HG02763 (cell line): ENCODE measurements around the gene FOXO3.

ENCODE experiments used
- ATAC-seq: cut with Tn5 transposase; IDR thresholded peaks from one replicate; pipeline ENCODE4 v1.9.1; 2021; ENCODE audit warnings: mild to moderate bottlenecking, moderate library complexity; ENCODE audit not compliant: unreplicated experiment

FOXO3 gene

DNA sequence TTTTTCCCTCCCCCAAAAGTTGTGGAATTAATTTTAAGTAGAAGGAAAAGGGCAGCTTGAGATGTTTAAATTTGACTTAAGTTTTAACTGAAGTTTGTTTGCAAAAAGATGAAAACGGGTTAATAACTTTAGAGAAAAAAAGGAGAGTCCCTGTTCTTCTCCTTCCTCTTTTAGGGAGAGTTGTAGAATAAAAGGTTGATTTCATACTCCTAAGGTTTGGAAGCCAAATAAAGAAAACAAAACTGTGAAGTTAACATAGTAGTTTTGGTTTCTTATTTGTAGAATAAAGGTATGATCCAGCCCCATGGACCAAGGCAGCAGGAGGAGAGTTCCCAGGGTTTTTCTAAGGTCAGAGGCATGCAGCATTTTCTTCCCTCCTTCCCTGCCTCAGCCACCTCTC is 33.4 kb downstream of the FOXO3 start:
- ATAC-seq: no peak

DNA sequence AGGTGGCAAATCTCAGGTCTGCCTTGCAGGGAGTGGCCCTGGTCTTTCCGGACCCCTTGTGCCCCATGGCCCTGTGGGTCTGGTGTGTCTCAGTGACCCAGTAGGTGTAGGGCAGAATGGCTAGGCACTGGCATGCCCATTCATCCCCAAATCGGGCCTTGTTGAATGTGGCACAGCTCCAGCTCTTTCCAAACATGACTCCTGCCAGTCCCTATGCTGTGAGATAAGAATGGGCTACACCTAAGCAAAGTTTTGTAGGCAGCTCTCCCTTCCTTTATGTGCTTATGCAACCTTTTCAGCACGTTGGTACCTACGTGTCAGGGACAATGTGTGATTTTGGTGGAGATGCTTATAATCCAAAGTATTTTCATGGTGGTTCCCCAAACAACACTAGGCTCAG is 33.9 kb downstream of the FOXO3 start:
- no peak for ATAC-seq

DNA sequence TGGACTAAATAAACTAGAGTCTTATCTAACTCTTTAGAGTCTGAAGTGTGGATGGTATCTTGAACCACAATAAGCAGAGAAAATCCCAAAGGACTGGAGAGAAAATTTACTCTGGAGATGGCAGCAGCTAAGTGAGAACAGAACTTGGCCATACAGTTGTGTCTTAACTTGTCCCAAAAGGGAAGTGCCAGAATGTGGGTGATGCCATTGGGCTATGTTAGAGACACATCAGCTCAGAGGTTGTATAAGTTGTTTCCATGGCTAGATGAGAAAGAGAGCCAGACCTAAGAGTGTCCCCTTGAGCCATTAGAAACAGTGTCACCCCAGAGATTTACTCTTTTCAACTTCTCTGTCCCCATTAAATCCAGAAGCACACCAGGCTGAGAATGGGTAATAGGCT is 36.2 kb downstream of the FOXO3 start:
- ATAC-seq: no peak

DNA sequence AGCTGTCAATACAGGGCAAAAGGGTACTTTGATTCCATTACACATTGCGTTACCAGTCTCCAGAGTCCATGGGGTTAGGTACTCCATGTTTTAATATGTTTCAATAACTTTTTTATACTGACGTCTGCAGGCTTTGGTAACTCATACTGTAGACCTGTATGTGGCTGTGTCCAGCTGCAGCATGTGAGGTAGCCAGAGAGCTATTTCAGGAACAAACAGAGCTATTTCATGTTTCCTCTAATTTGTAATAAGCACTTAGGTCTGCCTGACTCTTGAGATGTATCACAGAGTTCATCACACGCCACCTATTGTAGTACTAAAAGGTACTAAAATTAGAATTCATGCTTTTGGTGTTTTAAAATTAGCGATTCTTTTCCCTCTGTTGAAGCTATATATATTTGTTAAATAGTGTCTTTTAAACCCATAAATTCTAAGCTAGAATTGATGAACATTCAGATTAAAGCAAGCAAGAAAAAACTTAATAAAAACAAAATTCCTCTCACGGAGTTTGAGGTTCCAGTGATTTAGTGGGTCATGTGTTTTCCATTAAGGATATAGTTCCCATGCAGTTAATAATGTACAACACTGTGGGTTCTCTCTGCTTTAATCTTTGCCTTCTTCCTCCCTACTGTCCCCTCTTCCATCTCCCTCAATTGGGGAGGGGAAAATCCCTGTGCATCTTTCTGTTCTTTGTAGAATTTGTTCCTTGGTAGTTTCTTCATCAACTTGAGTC is 37.0 kb downstream of the FOXO3 start:
- no peak for ATAC-seq

DNA sequence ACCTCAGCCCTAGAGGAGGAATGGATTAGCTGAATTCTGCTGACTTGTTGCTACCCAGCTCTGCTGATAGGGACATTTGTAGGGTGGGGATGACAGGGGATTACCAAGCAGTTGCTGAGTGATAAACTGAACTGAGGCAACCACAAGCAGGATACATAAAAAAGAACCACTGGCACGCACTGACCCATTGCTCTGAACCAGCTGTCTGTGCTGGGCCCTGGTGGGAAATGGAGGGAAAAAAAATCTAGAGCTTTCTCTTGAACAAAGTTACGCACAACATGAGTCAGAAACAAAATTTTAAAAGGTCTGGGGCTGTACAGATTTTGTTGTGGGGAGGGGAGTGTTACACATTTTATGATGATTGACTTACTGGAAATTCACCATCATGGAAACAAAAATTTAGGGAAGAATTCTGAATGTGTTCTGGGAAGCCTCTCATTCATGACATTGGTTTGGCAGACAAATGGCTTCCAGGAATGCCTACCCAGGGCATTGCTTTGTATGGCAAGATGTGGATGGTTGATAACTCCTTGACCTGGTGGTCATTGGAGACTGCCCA is 37.7 kb downstream of the FOXO3 start:
- ATAC-seq: peak; percentile 79

DNA sequence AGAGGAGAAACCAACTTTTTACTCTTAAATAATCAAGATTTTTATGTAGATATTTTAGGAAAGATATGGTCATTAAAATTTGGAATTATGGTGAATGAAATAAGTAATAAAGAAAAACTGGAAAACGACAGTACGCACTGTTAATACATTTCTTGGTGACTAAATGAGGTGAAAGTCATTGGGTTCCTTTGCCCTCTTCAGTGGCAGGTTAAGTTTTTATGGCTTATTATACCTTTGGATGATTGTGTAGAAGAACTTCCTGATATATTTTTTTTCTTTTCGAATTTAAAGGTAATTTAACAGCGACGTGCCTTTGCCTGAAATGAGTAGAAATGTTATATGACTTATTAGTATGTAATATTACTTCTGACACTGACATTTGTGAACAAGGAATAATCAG is 43.4 kb downstream of the FOXO3 start:
- ATAC-seq: no peak

DNA sequence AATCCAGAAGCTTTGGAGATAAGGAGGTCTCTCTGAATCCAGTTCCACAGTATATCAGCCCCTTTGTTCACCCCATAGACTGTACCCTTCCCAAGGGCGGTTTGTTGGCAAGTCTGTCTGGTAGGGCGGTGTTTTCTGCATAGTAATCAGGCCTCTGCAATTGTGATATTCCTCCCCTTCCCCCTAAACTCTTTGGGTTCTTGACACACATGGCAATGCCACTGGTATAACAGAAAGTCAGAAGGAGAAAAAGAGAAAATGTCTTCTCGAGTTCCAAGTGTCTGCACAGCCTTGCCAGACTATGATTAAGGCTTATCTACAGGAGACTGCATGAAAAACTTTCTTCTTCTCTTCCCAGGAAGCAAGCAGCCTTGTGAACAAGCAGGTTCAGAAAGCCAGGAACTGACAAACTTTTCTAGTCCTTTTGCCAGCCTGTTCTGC is 45.6 kb downstream of the FOXO3 start:
- ATAC-seq: no peak

DNA sequence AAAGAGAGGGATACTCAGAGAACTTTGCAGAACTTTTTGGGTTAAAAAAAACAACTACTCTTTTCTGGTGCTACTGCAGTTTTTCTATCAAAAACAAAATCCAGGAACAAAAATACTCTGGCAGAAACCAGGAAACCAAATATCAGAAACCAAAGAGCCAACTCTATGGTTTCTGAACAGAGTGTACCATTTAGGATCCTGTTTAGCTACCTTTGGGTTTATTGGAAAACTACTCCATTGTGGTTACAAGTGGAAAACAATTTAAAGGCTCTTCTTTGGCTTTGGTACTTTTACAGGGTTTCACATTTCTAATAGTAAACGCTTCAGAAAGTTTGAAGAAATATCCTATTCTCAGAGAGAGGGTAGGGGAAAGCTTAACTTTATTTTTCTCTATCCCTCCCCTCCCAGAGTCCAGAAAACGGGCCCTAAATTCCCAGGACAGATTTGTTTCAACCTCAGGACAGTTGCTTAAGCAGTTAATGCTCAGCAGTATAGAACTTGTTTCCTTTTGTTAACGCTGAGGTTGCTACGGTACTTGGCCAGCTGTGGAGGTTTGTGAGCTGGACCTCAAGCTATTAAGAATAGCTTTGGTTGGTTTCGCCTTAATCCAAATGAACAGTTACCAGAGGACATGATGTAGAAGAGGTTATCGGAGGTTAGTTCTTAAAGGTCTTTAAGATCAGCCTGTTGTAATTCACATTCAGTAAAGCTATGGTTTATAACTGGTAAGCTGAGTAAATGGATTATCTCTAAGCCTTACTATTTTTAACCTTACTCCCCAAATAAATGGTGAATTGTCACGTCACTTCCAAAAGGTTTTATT is 47.9 kb downstream of the FOXO3 start:
- ATAC-seq: no peak

DNA sequence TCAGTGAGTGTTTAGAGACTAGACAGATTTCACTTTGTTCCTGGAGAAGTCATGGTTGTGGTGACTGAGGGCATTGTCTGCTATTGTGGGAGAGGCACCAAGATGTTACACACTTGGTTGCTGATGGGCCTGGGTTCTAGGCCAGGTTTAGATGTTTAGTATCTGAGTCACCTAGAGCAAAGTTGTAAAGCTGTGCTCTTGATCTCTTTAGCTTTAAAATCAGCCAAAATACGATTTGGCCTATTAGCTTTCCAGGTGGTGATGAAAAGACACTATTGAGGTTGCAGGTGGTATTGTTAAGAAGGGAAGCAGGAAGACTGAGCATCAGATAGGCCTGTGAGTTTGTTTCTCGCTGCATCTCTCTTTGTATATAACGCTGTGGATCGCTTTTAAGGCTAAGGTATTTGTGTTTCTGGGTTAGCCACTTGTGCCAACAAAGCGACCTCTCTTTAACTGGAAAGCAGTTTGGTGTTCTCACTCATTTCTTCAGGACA is 48.6 kb downstream of the FOXO3 start:
- no peak for ATAC-seq

DNA sequence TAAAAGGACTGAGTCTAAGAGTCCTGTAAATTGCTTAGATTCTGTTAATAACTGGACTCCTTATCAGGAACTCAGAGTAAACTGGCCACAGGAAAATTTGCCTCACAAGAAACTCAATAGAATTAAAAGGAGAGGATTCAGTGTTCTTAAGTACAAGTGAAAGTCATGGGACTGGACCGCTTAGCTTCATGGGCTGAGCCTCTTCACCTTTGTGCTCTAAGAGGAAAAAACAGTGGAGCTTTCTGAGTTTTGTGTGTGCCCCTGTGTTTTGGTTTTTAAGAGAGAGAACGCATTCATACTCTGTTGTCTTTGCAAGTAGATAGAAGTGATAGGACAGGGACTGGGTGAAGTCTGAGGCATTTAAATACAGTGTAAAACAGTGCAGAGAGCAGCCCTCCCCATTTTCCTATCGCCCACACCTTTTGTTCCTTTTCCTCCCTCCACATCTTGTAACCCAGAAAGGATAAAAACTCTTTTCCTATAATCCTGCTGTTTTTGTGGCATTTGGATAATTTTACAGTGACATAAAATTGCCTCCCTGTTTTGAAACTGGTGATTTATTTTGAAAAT is 49.6 kb downstream of the FOXO3 start:
- no peak for ATAC-seq

DNA sequence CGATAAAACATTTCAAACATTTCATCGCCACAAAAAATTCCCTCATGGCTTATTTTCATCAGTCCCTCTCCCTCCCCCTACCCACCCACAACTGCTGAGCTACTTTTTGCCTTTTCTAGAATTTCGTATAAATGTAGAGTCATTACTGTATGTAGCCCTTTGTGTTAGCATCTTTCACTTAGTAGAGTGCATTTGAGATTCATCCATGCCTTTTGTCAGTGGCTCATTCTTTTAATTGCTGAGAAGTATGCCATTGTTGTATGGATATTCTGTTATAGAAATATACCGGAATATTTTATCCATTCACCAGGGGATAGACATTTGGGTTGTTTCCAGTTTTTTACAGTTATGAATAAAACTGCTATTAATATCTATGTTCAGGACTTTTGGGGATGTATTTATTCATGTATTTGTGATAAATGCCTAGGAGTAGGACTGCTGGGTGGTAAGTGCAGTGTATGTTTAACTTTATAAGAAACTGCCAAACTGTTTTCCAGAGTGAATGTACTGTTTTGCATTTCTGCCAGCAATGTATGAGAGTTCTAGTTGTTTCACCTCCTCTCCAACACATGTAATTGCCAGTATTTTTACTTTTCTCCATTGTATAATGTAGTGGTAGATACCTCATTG is 50.4 kb downstream of the FOXO3 start:
- no peak for ATAC-seq

DNA sequence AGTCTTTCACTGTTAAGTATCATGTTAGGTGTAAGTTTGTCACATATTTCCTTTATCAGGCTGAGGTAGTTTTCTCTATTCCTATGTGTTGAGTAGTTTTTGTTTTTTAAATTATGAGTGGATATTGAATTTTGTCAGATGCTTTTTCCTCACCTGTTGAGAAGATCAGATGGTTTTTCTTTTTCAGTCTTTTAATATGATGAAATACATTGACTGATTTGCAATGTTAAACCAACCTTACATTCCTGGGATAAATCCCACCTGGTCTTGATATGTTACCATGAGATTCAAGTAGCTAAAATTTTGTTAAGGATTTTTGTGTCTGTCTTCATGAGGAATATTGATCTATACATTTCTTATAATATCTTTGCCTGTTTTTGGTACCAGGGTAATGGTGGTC is 52.1 kb downstream of the FOXO3 start:
- no peak for ATAC-seq

DNA sequence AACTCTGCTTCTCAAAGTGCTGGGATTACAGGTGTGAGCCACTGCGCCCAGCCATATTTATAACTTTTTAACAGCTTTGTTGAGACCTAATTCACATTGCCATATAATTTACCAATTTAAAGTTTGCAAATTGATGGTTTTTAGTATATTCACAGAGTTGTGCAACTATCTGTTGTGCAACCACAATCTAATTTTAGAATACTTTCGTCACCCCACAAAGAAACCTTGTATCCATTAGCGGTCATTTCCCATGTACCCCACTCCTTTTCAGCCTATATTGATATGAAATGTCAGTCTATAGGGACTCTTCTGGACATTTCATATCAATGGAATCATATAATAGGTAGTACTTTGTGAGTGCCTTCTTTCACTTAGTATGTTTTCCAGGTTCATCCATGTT is 55.8 kb downstream of the FOXO3 start:
- no peak for ATAC-seq

DNA sequence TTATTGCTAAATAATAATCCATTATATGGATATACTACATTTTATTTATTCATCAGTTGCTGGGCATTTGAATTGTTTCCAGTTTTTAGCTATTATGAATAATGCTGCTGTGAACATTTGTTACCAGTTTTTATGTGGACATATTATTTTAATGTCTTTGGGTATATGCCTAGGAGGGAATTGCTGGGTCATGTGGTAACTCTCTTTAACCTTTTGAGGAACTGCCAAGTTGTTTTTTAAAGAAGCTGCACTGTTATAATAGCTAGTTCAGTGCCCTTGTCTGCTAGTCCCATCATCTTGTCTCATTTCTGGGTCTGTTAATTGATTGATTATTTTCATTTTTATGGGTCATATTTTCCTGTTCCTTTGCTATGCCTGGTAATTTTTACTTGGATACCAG is 56.3 kb downstream of the FOXO3 start:
- ATAC-seq: no peak

DNA sequence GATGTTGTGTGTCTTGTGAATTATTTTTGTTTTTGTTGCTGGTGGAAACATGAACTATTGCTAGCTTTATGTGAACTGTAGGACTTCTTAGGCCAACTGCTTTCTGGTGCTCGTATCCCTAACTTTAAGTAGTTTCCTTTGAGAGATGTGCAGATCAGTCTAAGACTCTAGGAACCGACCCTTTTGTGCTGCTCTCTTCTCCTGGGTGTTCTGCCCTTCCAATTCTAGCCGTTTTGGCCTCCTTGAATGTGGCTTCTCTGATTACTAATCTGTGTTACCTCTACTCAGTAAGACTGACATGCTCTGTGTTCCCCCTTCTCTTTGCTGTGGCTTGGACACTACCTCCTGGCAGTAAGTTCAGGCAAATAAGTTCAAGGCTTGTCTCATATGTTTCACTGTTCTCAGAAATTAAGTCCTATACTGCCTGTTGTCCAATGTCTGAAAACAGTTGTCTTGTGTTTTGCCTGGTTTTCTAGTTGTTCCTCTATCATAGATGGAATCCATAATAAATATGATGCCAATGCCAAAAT is 58.0 kb downstream of the FOXO3 start:
- no peak for ATAC-seq

DNA sequence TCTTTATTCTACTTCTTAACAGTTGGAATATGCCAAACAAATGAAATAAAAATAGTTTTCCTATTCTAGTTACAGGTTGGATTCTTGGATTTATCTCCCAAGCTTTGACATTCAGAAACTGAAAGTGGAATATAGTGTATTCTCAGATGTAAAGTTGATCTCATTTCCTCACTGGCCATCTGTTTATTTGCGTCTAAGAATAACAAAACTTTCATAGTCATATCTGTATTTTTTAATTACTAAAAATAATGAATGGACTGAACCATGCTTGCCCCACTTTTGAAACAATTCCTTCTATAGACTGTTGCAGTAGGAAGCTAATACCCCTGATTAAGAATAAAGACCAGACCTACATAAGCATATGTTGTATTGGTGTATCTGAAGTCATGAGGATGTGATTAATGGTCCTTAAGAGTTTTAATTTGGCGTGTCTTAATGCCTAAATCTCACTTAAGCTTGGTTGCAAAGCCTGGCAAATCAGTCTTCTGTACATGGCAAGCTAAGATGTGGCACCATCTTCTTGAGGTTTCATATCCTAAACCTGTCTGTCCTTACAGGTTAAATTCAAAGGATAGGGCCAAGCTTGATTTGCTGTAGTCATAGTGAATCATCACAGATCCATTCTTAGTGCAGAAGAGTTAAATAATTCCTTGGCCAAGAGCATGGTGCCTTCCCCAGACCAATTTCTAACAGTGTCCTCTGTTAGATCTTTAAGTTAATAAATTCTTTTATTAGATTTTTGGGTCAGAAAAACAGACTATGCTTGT is 58.9 kb downstream of the FOXO3 start:
- no peak for ATAC-seq

DNA sequence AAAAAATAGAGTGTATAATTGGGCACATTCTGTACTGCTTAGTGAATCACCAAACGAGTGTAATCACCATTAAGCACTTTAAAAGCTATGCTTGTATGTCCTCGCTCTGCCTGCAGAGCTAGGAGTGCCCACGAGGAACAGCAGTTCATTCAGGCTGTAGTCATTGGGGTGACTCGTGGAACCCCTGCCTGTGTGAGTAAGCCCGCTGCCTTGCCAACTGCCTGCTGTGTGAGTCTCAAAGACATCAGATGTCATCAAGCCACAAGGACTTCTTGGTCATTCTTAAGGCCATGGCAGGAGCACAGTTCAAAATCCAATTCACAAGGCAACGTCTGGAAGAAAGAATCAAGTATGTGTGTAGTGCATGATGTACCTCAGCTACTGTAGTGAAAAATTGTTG is 60.4 kb downstream of the FOXO3 start:
- ATAC-seq: no peak

DNA sequence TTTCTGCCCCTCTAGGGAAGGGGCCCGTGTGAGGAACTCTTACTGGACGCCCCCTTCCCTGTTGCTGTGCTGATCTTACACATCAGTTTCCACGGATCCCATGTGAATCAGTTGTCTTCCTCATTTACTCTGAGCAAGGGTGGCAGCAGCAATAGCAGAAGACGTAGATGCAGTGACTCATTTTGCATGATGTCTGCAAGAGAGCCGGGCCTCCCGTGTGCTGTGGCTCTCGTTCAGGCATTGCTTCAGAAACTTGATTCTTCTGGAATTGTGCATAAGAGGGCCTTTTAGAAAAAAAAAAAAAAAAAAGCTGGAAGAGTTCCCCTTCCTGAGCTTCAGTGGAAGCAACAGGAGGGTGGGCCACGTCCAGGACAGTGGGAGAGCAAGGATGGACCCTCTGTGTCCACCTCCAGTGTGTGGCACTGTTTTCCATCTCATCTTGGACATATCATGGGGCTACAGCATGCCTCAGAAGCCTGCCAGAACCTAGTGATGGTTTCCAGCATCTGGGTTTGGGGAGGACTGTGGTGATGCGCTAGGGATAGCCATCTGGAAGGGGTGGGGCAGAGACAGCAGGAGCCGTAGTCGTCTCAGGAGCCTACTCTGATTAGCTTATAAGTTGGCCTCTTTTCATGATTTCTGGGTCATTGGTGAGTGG is 62.1 kb downstream of the FOXO3 start:
- no peak for ATAC-seq

DNA sequence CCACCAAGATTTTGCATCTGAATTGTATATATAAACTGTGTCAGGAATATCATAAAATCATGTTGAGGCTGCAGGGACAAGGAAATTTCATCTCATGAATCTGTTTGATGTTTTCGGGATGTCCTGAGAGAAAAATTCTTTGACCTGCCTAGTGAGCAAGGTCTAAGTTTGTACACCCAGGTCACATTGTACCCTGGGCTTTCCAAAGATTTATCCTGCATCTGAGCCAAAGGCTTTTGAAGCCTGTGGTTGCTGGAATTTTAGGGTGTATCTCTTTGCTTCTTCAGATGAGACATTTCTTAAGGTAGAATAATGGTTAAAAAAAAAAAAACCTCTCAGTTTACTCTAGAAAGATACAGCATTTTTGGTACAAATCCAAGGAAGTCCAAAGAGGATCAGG is 63.3 kb downstream of the FOXO3 start:
- ATAC-seq: no peak

DNA sequence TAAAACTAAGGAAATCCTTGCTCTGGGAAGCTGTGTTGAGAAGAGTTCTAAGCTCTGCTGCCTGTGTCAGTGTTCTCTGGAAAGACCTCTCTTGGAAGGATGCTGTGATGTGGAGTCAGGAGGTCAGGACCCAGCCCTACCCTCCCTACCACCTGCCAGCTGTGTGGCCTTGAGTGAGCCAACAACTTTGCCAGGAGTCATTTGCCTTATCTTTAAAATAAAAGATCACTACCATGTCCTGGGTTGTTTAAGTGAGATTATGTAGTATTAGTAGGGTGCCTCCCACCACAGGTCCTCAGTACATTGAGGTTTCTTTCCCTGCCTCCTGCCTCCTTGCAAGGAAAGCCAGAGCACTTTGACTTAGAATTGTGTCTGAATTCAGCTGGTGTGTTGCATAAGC is 64.9 kb downstream of the FOXO3 start:
- ATAC-seq: no peak
